AG04450 (cell line): ENCODE data around the gene TAS1R2. TPM values are rescaled to one million over a fixed set of nuclear protein-coding genes. Genes with fewer than 3 reads are reported as not detected.
"Not testable (repeated sequence)": the region's sequence is repeated elsewhere in the genome, so short reads cannot be mapped to it uniquely, and the experiment has no call there.

ENCODE experiments used
- CTCF ChIA-PET: fragments of 300-600, 350-600 bp; formaldehyde crosslinking; extraction: SDS; loops from one replicate; lab custom pipeline; 2022; ENCODE audit warnings: antibody characterized with exemption, inconsistent platforms; lab: Charles Lee
- POLR2A ChIA-PET: fragments of 350-600 bp; formaldehyde crosslinking; extraction: SDS; loops from one replicate; lab custom pipeline; 2021; ENCODE audit warnings: antibody characterized with exemption, inconsistent platforms; lab: Yijun Ruan, JAX
- DNase-seq: peaks from one replicate; pipeline ENCODE4 v3.0.0-alpha.2; 2011; ENCODE audit warnings: low read depth, low spot score
- H3K27ac ChIP-seq: one replicate; pipeline ENCODE4 v1.5.1; 2012; ENCODE audit warnings: low read depth, low read length, control low read depth
- H3K27me3 ChIP-seq: one replicate; pipeline ENCODE4 v1.6.0; 2012; ENCODE audit warnings: low read length; ENCODE audit not compliant: control insufficient read depth, insufficient read depth
- H3K4me3 ChIP-seq: 2 replicates; pipeline ENCODE4 v1.5.1; 2011; ENCODE audit warnings: mild to moderate bottlenecking, low read depth, low read length, control low read depth
- H3K9me3 ChIP-seq: 2 replicates; pipeline ENCODE4 v1.5.1; 2012; ENCODE audit warnings: low read length; ENCODE audit not compliant: control insufficient read depth, insufficient read depth
- CTCF ChIP-seq: IDR thresholded peaks from 2 replicates; pipeline ENCODE4 v1.5.1; 2011; ENCODE audit warnings: low read depth, low read length, control low read depth, inconsistent platforms
- polyA plus RNA-seq: library from polyadenylated mRNA; depleted of rRNA; stranded (reverse); fragments of >200 nt; gene quantifications from 2 replicates; pipeline ENCODE4 v1.2.3, GENCODE V29; 2011

Gene TAS1R2
- polyA plus RNA-seq, 1 experiment = not detected

GRCh38 chr1:18855573-18855972, 3.9 kb downstream of the TAS1R2 start:
- POLR2A ChIA-PET = no interaction called here
- CTCF ChIA-PET = no interaction called here
- no peak for TF ChIP-seq CTCF
- no peak overlapping the region for H3K27ac ChIP-seq
- peaks cover 3% of the 10 kb centered on the region for H3K27me3 ChIP-seq
- H3K9me3 ChIP-seq = no peaks in the 10 kb centered on the region
- no peak for DNase-seq
- H3K4me3 ChIP-seq = no peak overlapping the region

DNA sequence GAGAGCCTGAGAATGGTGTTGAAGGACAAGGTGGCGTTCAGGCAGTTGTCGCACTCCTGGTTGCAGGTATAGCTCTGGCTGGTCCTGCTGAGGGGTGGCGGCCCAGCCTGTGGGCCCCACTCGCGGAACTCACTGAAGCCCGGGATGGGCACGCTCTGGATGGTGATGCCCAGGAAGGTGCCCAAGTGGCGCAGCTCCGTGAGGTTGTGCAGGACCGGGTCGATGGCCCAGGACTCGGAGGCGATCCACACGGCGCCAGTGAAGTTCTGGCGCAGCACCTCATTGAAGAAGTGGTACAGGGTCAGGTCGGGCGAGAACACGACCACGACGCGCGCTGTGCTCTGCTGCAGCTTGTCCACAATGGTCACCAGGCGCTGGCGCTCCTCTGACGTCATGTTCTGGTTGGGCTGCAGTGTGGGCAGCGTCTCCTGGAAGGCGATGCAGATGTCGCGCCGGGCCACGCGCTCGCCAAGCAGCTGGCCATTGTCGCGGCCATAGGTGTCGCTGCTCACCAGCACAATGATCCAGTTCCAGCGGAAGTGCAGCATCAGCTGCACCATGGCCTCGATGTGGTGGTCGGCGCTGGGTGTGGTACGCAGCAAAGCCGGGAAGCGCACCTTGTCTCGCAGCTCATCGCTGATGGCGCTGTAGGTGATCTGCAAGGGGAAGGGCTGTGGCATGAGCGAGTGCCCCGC, 5.0 kb downstream of the TAS1R2 start:
- Histone ChIP-seq H3K27me3 (peaks cover 4% of the 10 kb centered on the region), H3K27ac (no peak overlapping the region), H3K9me3 (no peaks in the 10 kb centered on the region), H3K4me3 (no peak overlapping the region)
- CTCF ChIA-PET = no interaction called here
- POLR2A ChIA-PET = no interaction called here
- TF ChIP-seq CTCF = no peak
- DNase-seq = no peak

DNA sequence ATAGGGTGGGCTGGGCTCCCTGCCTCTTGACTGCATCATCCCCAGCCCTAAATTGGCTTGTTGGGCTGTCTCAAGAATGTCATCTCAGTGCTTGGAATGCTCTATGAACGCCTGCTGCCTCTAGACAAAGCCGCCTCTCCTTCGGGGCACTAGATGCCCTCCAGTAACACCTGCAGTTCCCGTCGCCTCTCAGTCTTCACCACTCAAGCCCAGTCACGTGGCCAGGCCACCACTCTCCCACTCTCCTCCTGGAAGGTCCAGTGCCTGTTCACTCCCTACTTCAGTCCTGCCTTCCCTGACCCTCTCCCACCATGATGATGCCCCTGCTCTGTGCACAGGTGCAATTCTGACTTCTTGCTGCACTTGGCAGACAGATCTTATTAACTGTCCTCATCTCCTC, 7.0 kb downstream of the TAS1R2 start:
- no peak for TF ChIP-seq CTCF
- Histone ChIP-seq H3K9me3 (no peaks in the 10 kb centered on the region), H3K27me3 (peaks cover 11% of the 10 kb centered on the region), H3K27ac (no peak overlapping the region), H3K4me3 (no peak overlapping the region)
- DNase-seq = no peak
- POLR2A ChIA-PET = no interaction called here
- CTCF ChIA-PET = no interaction called here

GRCh38 chr1:18849261-18849711, 10.2 kb downstream of the TAS1R2 start:
- ChIA-PET CTCF (no interaction called here), POLR2A (no interaction called here)
- H3K27ac ChIP-seq = no peak overlapping the region
- H3K27me3 ChIP-seq = peaks cover 11% of the 10 kb centered on the region
- TF ChIP-seq CTCF = no peak
- no peak for DNase-seq
- no peaks in the 10 kb centered on the region for H3K9me3 ChIP-seq
- no peak overlapping the region for H3K4me3 ChIP-seq

GRCh38 chr1:18847723-18848122, 11.7 kb downstream of the TAS1R2 start:
- DNase-seq, CTCF ChIA-PET, H3K4me3 ChIP-seq, H3K27ac ChIP-seq, POLR2A ChIA-PET, H3K9me3 ChIP-seq: not testable (repeated sequence)
- peaks cover 12% of the 10 kb centered on the region for H3K27me3 ChIP-seq
